Body of pancreas (tissue), 4 donors: ENCODE data around the gene SERPINE1. TPM values are rescaled to one million over a fixed set of nuclear protein-coding genes. Genes with fewer than 3 reads are reported as not detected.
"Not testable (repeated sequence)": the region's sequence is repeated elsewhere in the genome, so short reads cannot be mapped to it uniquely, and the experiment has no call there.

Experiments
- ATAC-seq: fragments of 150-250 bp; one replicate; pipeline ENCODE4 v1.9.1; 2016
- DNase-seq, 4 donors: peaks; one replicate each; pipeline ENCODE4 v3.0.0-alpha.2; 2019
- H3K27ac ChIP-seq, 4 donors: fragments of 200-600 bp; sonication (generic); 1 replicate in 3 of 4; 2 replicates in 1 of 4; pipeline versions ENCODE4 v1.5.1 to v1.6.1; 2016 to 2019; ENCODE audit warnings: mild to moderate bottlenecking in 1 of 4, mixed read lengths in 1 of 4, moderate library complexity in 1 of 4
- H3K27me3 ChIP-seq, 2 donors: fragments of 200-600 bp; sonication (generic); one replicate each; pipeline ENCODE4 v1.6.0; 2016; ENCODE audit warnings: mild to moderate bottlenecking in 1 of 2
- H3K36me3 ChIP-seq, 2 donors: fragments of 200-600 bp; sonication (generic); replicated peaks in 1 of 2; 2 replicates each; pipeline ENCODE4 v1.5.1; 2016; ENCODE audit warnings: low read depth in 2 of 2; ENCODE audit not compliant: insufficient read depth in 1 of 2
- H3K4me1 ChIP-seq: fragments of 200-600 bp; sonication (generic); one replicate; pipeline ENCODE4 v1.6.0; 2016
- H3K4me3 ChIP-seq, 2 donors: fragments of 200-600 bp; sonication (generic); 1 replicate in 1 of 2; 2 replicates in 1 of 2; pipeline ENCODE4 v1.5.1; 2016 to 2019
- H3K9me3 ChIP-seq, 3 donors: fragments of 200-600 bp; sonication (generic); 1 replicate in 2 of 3; 2 replicates in 1 of 3; pipeline ENCODE4 v1.5.1; 2016
- POLR2A ChIP-seq, 3 donors: fragments of 450-650 bp; IDR thresholded peaks; one replicate each; pipeline ENCODE4 v1.6.1; 2016; ENCODE audit warnings: antibody characterized with exemption in 3 of 3, mild to moderate bottlenecking in 2 of 3
- WGBS, 2 donors: methylation state at CpG; one replicate each; pipeline ENCODE4 v1.1.5; 2017; 5-methylcytosine and 5-hydroxymethylcytosine counted together
- intact Hi-C: fragments of 100-400 bp; cut with DNase I; formaldehyde crosslinking; loops from one replicate; pipeline ENCODE4 v1.15.1; 2023
- total RNA-seq, 2 donors: library from RNA; depleted of rRNA; stranded (reverse); fragments of >200 nt; gene quantifications; one replicate each; pipeline ENCODE4 v1.1.0, GENCODE V29; 2016
- TF ChIP-seq, protein P1 (sequence below), 7 experiments: fragments of 450-650 bp in 4 of 7; fragments of 200-600 bp in 3 of 7; sonication (generic) in 3 of 7; IDR thresholded peaks; one replicate each; pipeline ENCODE4 v1.5.1; 2016 to 2019; ENCODE audit warnings: antibody characterized with exemption in 7 of 7

The SERPINE1 gene
- total RNA-seq, 2 donors from 2014 or later, result 20.2 to 36.3 TPM

GRCh38 chr7:101112233-101112632 lies 14.7 kb upstream of the SERPINE1 start:
- H3K36me3 ChIP-seq, result no peaks in the 10 kb centered on the region
- intact Hi-C loops, result no loop called here
- peak overlapping the region in 2 of 4 donors; percentile 23 to 58 for H3K27ac ChIP-seq
- WGBS, 2 donors, result 74 to 83% methylated on average over 10 to 11 of the region's 11 CpGs
- no peak overlapping the region for H3K4me3 ChIP-seq
- no peaks in the 10 kb centered on the region for H3K27me3 ChIP-seq
- ATAC-seq (peak; percentile 69), DNase-seq (peak; percentile 34 to 50 (median 46))
- TF ChIP-seq, protein P1, sequence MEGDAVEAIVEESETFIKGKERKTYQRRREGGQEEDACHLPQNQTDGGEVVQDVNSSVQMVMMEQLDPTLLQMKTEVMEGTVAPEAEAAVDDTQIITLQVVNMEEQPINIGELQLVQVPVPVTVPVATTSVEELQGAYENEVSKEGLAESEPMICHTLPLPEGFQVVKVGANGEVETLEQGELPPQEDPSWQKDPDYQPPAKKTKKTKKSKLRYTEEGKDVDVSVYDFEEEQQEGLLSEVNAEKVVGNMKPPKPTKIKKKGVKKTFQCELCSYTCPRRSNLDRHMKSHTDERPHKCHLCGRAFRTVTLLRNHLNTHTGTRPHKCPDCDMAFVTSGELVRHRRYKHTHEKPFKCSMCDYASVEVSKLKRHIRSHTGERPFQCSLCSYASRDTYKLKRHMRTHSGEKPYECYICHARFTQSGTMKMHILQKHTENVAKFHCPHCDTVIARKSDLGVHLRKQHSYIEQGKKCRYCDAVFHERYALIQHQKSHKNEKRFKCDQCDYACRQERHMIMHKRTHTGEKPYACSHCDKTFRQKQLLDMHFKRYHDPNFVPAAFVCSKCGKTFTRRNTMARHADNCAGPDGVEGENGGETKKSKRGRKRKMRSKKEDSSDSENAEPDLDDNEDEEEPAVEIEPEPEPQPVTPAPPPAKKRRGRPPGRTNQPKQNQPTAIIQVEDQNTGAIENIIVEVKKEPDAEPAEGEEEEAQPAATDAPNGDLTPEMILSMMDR (IDR thresholded peaks at IDR 0.05), result no peak
- TF ChIP-seq POLR2A (IDR thresholded peaks at IDR 0.05), result no peak
- H3K4me1 ChIP-seq, result no peaks in the 10 kb centered on the region
- no peaks in the 10 kb centered on the region for H3K9me3 ChIP-seq

DNA sequence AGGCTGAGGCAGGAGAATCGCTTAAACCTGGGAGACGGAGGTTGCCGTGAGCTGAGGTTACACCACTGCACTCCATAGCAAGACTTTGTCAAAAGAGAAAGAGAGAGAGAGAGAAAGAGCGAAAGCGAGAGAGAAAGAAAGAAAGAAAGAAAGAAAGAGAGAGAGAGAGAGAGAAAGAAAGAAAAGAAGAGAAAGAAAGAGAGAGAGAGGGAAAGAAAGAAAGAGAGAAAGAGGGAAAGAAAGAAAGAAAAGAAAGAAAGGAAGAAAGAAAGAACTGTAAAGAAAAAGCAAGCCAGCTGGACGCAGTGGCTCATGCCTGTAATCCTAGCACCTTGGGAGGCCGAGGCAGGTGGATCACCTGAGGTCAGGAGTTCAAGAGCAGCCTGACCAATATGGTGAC lies 13.8 kb upstream of the SERPINE1 start:
- DNase-seq, H3K4me3 ChIP-seq, H3K4me1 ChIP-seq, H3K27me3 ChIP-seq, ATAC-seq, H3K9me3 ChIP-seq, H3K36me3 ChIP-seq, H3K27ac ChIP-seq, intact Hi-C loops: not testable (repeated sequence)
- 91% methylated on average over 7 of the region's 7 CpGs for WGBS, 2 donors

DNA sequence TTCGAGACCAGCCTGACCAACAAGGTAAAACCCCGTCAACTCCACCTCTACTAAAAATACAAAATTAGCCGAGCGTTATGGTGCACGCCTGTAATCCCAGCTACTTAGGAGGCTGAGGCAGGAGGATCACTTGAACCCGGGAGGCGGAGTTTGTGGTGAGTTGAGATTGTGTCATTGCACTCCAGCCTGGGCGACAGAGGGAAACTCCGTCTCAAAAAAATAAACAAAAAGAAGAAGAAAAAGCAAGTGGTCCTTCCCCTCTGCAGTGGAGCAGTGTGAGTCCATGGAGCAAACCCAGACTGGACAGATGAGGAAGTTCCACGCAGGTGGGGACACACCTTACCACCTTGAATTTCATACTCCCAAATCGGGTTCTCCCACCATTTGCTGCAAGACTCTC lies 13.1 kb upstream of the SERPINE1 start:
- Histone ChIP-seq H3K27ac (no peak overlapping the region), H3K27me3 (no peaks in the 10 kb centered on the region), H3K9me3 (no peaks in the 10 kb centered on the region), H3K36me3 (no peaks in the 10 kb centered on the region), H3K4me3 (no peak overlapping the region), H3K4me1 (no peaks in the 10 kb centered on the region)
- intact Hi-C loops, result no loop called here
- ATAC-seq, result no peak
- 70 to 77% methylated on average over 10 to 11 of the region's 11 CpGs for WGBS, 2 donors
- TF ChIP-seq, protein P1 (IDR thresholded peaks at IDR 0.05), result no peak
- TF ChIP-seq POLR2A (IDR thresholded peaks at IDR 0.05), result no peak
- no peak for DNase-seq

DNA sequence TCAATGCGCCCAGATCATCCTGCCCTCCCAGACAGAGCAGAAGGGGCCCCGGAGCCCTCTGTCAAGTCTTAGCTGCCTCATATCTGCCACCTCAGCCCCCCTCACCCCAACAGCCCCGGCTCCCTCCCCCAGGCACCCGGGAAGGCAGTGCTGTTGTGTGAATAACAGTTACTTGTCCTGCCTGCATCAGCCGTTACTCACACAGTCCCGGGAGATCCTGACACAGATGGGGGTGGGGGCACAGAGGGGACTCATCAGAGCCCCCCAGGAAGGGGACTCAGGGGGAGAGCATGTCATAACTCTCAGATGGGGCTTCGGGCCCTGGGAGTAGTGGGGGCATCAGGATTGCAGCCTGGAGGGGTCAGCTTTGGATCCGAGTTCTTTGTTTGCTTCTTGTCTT lies 12.4 kb upstream of the SERPINE1 start:
- WGBS, 2 donors, result 44 to 45% methylated on average over 5 to 8 of the region's 8 CpGs
- no peak for ATAC-seq
- H3K27ac ChIP-seq, result no peak overlapping the region

GRCh38 chr7:101115215-101115614 lies 11.7 kb upstream of the SERPINE1 start:
- H3K4me1 ChIP-seq, result no peaks in the 10 kb centered on the region

More for the DNA sequence above, 12.4 kb upstream of the SERPINE1 start:
- Histone ChIP-seq H3K4me1 (no peaks in the 10 kb centered on the region), H3K27me3 (no peaks in the 10 kb centered on the region), H3K36me3 (no peaks in the 10 kb centered on the region), H3K4me3 (no peak overlapping the region), H3K9me3 (no peaks in the 10 kb centered on the region)
- TF ChIP-seq, protein P1 (IDR thresholded peaks at IDR 0.05), result no peak
- no peak for TF ChIP-seq POLR2A (IDR thresholded peaks at IDR 0.05)
- DNase-seq, result no peak
- intact Hi-C loops, result no loop called here

DNA sequence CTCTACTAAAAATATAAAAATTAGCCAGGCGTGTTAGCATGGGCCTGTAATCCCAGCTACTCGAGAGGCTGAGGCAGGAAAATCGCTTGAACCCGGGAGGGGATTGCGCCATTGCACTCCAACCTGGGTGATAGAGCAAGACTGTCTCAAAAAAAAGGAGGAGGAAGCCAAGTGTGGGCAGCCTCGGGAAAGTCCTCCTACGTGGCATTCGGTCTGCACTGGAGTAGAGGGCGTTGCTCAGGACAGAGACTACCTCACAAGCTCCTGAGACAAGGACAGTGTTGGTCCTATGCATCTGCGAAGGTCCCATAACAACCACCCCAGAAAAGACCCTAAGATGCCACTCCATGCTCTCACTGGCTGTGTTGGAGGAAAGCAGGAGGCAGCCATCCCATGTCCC lies 10.0 kb upstream of the SERPINE1 start:
- DNase-seq, result no peak
- no peak for TF ChIP-seq POLR2A (IDR thresholded peaks at IDR 0.05)
- 75 to 79% methylated on average over 8 to 10 of the region's 10 CpGs for WGBS, 2 donors

More at GRCh38 chr7:101115215-101115614, 11.7 kb upstream of the SERPINE1 start:
- no peak for TF ChIP-seq POLR2A (IDR thresholded peaks at IDR 0.05)
- 78 to 95% methylated on average over 3 of the region's 3 CpGs for WGBS, 2 donors
- H3K36me3 ChIP-seq, result no peaks in the 10 kb centered on the region
- DNase-seq (no peak), ATAC-seq (no peak)
- H3K9me3 ChIP-seq, result no peaks in the 10 kb centered on the region
- no peak overlapping the region for H3K4me3 ChIP-seq
- no peak overlapping the region for H3K27ac ChIP-seq
- no peaks in the 10 kb centered on the region for H3K27me3 ChIP-seq
- intact Hi-C loops, result no loop called here

More for the DNA sequence above, 10.0 kb upstream of the SERPINE1 start:
- no peak for ATAC-seq
- Histone ChIP-seq H3K36me3 (no peaks in the 10 kb centered on the region), H3K9me3 (no peaks in the 10 kb centered on the region), H3K27ac (peak overlapping the region in 1 of 4 donors; percentile 3), H3K27me3 (peaks cover 0 to 3% of the 10 kb centered on the region in 2 donors), H3K4me3 (no peak overlapping the region), H3K4me1 (no peaks in the 10 kb centered on the region)
- intact Hi-C loops, result no loop called here
